SU-DHL-6 (cell line): ENCODE data around the gene FAT3.

ENCODE experiments used
- H2AFZ ChIP-seq: fragments of 200-600 bp; sonication (generic); 2 replicates; pipeline ENCODE4 v1.6.1; 2014; ENCODE audit warnings: low read depth, mild to moderate bottlenecking, moderate library complexity, mixed read lengths, antibody characterized with exemption, low read length; ENCODE audit not compliant: severe bottlenecking
- H3F3A ChIP-seq: fragments of 200-600 bp; shearing (Covaris generic); 2 replicates; pipeline ENCODE4 v1.6.0; 2016; ENCODE audit warnings: antibody characterized with exemption, mild to moderate bottlenecking; ENCODE audit not compliant: insufficient read depth
- H3K27ac ChIP-seq: fragments of 200-600 bp; sonication (generic); 2 replicates; pipeline ENCODE4 v1.5.1; 2016; ENCODE audit warnings: low read depth, mild to moderate bottlenecking, low read length, moderate library complexity, mixed read lengths
- H3K27me3 ChIP-seq: fragments of 200-600 bp; sonication (generic), shearing (Covaris generic); 2 replicates; pipeline ENCODE4 v1.6.0; 2014; ENCODE audit warnings: mild to moderate bottlenecking, low read length
- H3K36me3 ChIP-seq: fragments of 200-600 bp; sonication (generic); 2 replicates; pipeline ENCODE4 v1.6.1; 2014; ENCODE audit warnings: mild to moderate bottlenecking, low read length, mixed read lengths
- H3K4me2 ChIP-seq: fragments of 300-600, 200-600 bp; shearing (Covaris generic), sonication (generic); 2 replicates; pipeline ENCODE4 v1.6.0; 2014; ENCODE audit warnings: low read length, low read depth, mild to moderate bottlenecking; ENCODE audit not compliant: poor library complexity, severe bottlenecking
- H3K4me3 ChIP-seq: fragments of 200-600 bp; sonication (generic); 2 replicates; pipeline ENCODE4 v1.5.1; 2014; ENCODE audit warnings: antibody characterized with exemption, low read length, mild to moderate bottlenecking, mixed read lengths; ENCODE audit not compliant: insufficient read depth, poor library complexity, severe bottlenecking
- H3K79me2 ChIP-seq: fragments of 200-600 bp; sonication (generic); 2 replicates; pipeline ENCODE4 v1.6.1; 2014; ENCODE audit warnings: mild to moderate bottlenecking, low read length, moderate library complexity; ENCODE audit not compliant: insufficient read depth
- H3K9ac ChIP-seq: fragments of 200-600 bp; sonication (generic); 2 replicates; pipeline ENCODE4 v1.7.0; 2014; ENCODE audit warnings: mild to moderate bottlenecking, low read length
- H3K9me2 ChIP-seq: fragments of 200-600 bp; sonication (generic); replicated peaks from 2 replicates; pipeline ENCODE4 v1.6.1; 2014; ENCODE audit warnings: low read length; ENCODE audit not compliant: insufficient read depth
- H3K9me3 ChIP-seq: fragments of 200-600 bp; sonication (generic); 2 replicates; pipeline ENCODE4 v1.6.1; 2014; ENCODE audit warnings: low read length, mixed read lengths; ENCODE audit not compliant: insufficient read depth
- H4K20me1 ChIP-seq: fragments of 200-600 bp; sonication (generic); 2 replicates; pipeline ENCODE4 v1.6.1; 2014; ENCODE audit warnings: low read depth, mild to moderate bottlenecking, antibody characterized with exemption, low read length, moderate library complexity, mixed read lengths
- EZH2phosphoT487 ChIP-seq: fragments of 200-600 bp; sonication (generic), shearing (Covaris generic); conservative IDR thresholded peaks from 2 replicates; pipeline ENCODE4 v1.6.1; 2018; ENCODE audit warnings: mild to moderate bottlenecking, antibody characterized with exemption, low read length, moderate library complexity, mixed read lengths
- TF ChIP-seq, protein P1 (sequence below): fragments of 200-600 bp; sonication (generic); IDR thresholded peaks from one replicate; pipeline ENCODE4 v1.5.1; 2017; ENCODE audit warnings: antibody characterized with exemption, mild to moderate bottlenecking, low read length, moderate library complexity; ENCODE audit not compliant: insufficient read depth, poor library complexity, severe bottlenecking

FAT3 gene

DNA sequence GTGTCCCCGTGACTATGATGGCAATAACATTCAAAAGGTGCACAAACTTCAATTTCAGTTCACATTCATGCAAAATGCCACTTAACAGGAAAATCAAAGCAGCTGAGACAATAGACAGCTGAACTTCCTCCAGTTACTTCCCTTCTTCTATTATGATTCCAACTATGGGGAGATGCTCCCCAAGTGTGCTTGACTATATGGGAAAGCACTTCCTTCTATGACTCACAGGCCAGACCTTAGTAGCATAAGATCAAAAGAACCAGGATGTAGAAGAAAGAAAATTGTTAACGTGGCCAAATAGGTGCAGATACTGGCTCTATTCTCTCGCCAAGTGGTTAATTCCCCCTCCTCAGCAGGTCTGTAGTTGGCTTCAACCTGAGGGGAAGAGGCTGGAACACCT, 7.8 kb upstream of the FAT3 start:
- TF ChIP-seq EZH2phosphoT487 = no peak
- TF ChIP-seq, protein P1, sequence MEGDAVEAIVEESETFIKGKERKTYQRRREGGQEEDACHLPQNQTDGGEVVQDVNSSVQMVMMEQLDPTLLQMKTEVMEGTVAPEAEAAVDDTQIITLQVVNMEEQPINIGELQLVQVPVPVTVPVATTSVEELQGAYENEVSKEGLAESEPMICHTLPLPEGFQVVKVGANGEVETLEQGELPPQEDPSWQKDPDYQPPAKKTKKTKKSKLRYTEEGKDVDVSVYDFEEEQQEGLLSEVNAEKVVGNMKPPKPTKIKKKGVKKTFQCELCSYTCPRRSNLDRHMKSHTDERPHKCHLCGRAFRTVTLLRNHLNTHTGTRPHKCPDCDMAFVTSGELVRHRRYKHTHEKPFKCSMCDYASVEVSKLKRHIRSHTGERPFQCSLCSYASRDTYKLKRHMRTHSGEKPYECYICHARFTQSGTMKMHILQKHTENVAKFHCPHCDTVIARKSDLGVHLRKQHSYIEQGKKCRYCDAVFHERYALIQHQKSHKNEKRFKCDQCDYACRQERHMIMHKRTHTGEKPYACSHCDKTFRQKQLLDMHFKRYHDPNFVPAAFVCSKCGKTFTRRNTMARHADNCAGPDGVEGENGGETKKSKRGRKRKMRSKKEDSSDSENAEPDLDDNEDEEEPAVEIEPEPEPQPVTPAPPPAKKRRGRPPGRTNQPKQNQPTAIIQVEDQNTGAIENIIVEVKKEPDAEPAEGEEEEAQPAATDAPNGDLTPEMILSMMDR = no peak
- Histone ChIP-seq H3K9me3 (no peaks in the 10 kb centered on the region), H4K20me1 (no peaks in the 10 kb centered on the region), H3K9me2 (no peaks in the 10 kb centered on the region), H3K4me3 (no peak overlapping the region), H3K9ac (no peak overlapping the region), H3K4me2 (no peak overlapping the region), H3K79me2 (no peaks in the 10 kb centered on the region), H2AFZ (no peak overlapping the region), H3K27me3 (no peaks in the 10 kb centered on the region), H3K27ac (no peak overlapping the region), H3F3A (no peaks in the 10 kb centered on the region), H3K36me3 (no peaks in the 10 kb centered on the region)

DNA sequence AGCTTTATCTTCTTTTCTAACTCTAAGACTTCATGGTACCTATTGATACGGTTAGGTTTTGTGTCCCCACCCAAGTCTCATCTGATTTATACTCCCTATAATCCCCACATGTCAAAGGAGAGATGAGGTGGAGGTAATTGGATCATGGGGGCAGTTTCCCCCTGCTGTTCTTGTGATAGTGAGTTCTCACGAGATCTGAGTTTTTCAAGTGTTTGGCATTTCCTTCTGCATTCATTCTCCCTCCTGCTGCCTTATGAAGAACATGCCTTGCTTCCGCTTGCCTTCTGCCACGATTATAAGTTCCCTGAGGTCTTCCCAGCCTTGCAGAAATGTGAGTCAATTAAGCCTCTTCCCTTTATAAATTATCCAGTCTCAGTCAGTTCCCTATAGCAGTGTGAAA, 5.1 kb upstream of the FAT3 start:
- Histone ChIP-seq H3F3A (no peaks in the 10 kb centered on the region), H3K4me3 (no peak overlapping the region), H3K9ac (no peak overlapping the region), H4K20me1 (no peaks in the 10 kb centered on the region), H3K4me2 (no peak overlapping the region), H3K79me2 (no peaks in the 10 kb centered on the region), H3K9me3 (no peaks in the 10 kb centered on the region), H2AFZ (no peak overlapping the region), H3K27me3 (no peaks in the 10 kb centered on the region), H3K36me3 (no peaks in the 10 kb centered on the region), H3K27ac (no peak overlapping the region), H3K9me2 (no peaks in the 10 kb centered on the region)
- TF ChIP-seq, protein P1 = no peak
- TF ChIP-seq EZH2phosphoT487 = no peak

DNA sequence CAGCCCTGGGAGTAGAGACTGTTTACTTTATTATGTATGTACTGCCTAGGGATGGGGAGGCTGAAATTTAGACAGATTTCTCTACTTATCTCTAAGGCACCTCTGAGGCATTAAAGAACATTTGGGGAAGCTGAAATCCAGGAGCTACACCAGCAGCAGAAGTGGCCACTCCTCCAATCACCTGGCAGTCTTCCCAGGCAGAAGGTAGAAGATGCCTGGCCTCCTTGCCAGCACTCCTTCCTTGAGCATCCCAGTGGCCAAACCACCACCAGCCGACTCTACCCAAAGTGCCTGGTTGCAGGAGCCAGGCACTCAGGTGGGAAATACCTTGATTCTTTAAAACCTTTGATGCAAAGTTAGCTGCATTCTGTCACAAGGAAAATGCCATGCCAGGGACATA, 1.9 kb upstream of the FAT3 start:
- no peaks in the 10 kb centered on the region for H3K79me2 ChIP-seq
- no peaks in the 10 kb centered on the region for H4K20me1 ChIP-seq
- H3K9me3 ChIP-seq = no peaks in the 10 kb centered on the region
- H3K4me3 ChIP-seq = no peak overlapping the region
- no peak overlapping the region for H3K4me2 ChIP-seq
- no peaks in the 10 kb centered on the region for H3F3A ChIP-seq
- H3K36me3 ChIP-seq = no peaks in the 10 kb centered on the region
- H2AFZ ChIP-seq = no peak overlapping the region
- H3K27ac ChIP-seq = no peak overlapping the region
- no peak overlapping the region for H3K9ac ChIP-seq
- H3K9me2 ChIP-seq = no peaks in the 10 kb centered on the region
- no peaks in the 10 kb centered on the region for H3K27me3 ChIP-seq
- TF ChIP-seq, protein P1 = no peak
- no peak for TF ChIP-seq EZH2phosphoT487

DNA sequence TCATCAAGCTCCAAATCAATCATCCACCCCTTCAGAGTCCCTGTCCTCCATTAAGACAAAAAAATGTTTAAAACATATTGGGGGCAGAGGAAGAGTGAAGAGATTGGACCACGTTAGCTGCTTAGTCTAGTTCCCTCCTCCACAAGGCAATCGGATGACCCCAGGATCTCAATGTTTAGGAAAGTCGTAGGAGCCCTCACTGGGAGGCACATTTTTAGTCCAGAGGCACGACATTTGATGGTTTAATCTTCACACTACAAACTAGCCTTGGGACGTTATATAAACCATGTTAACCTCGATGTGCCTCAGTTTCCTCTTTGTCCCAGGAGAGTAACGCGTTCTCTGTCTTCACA, 588 bp upstream of the FAT3 start:
- H3K79me2 ChIP-seq = no peaks in the 10 kb centered on the region
- H3K9ac ChIP-seq = no peak overlapping the region
- no peaks in the 10 kb centered on the region for H3K9me3 ChIP-seq
- H3K9me2 ChIP-seq = no peaks in the 10 kb centered on the region
- no peak overlapping the region for H3K27ac ChIP-seq
- H4K20me1 ChIP-seq = no peaks in the 10 kb centered on the region
- no peaks in the 10 kb centered on the region for H3F3A ChIP-seq
- no peak overlapping the region for H3K4me3 ChIP-seq
- H3K36me3 ChIP-seq = no peaks in the 10 kb centered on the region
- no peak overlapping the region for H2AFZ ChIP-seq
- TF ChIP-seq, protein P1 = no peak
- TF ChIP-seq EZH2phosphoT487 = no peak
- no peak overlapping the region for H3K4me2 ChIP-seq
- H3K27me3 ChIP-seq = no peaks in the 10 kb centered on the region
